GM21423 (cell line): Measurements from ENCODE around the gene ARHGAP8.

ENCODE experiments used
- ATAC-seq: cut with Tn5 transposase; IDR thresholded peaks from one replicate; pipeline ENCODE4 v1.9.1; 2021; ENCODE audit warnings: mild to moderate bottlenecking, moderate library complexity; ENCODE audit not compliant: unreplicated experiment

ARHGAP8 gene

GRCh38 chr22:44882226-44882905 lies 130.0 kb downstream of the ARHGAP8 start:
- ATAC-seq: no peak

- ATAC-seq: no peak
Observed at GRCh38 chr22:44883011-44883421, 130.6 kb downstream of the ARHGAP8 start.

- ATAC-seq: no peak
Observed at GRCh38 chr22:44884562-44884961, 132.2 kb downstream of the ARHGAP8 start.

GRCh38 chr22:44884968-44885805 lies 132.8 kb downstream of the ARHGAP8 start:
- ATAC-seq: no peak

- ATAC-seq: no peak
Observed at GRCh38 chr22:44885806-44886360, 133.5 kb downstream of the ARHGAP8 start.

- no peak for ATAC-seq
Observed at GRCh38 chr22:44887941-44888366, 135.6 kb downstream of the ARHGAP8 start.

- ATAC-seq: no peak
Observed at GRCh38 chr22:44888491-44889254, 136.3 kb downstream of the ARHGAP8 start.

- ATAC-seq: no peak
Observed at GRCh38 chr22:44889255-44889878, 137.0 kb downstream of the ARHGAP8 start.

GRCh38 chr22:44890416-44891292 lies 138.3 kb downstream of the ARHGAP8 start:
- no peak for ATAC-seq

GRCh38 chr22:44891293-44891747 lies 138.9 kb downstream of the ARHGAP8 start:
- no peak for ATAC-seq

GRCh38 chr22:44891791-44892190 lies 139.4 kb downstream of the ARHGAP8 start:
- ATAC-seq: no peak

- ATAC-seq: no peak
Observed at GRCh38 chr22:44892243-44892642, 139.9 kb downstream of the ARHGAP8 start.

GRCh38 chr22:44892803-44893730 lies 140.7 kb downstream of the ARHGAP8 start:
- ATAC-seq: no peak

- no peak for ATAC-seq
Observed at GRCh38 chr22:44893731-44894080, 141.3 kb downstream of the ARHGAP8 start.

GRCh38 chr22:44894321-44894720 lies 141.9 kb downstream of the ARHGAP8 start:
- no peak for ATAC-seq

GRCh38 chr22:44894782-44895181 lies 142.4 kb downstream of the ARHGAP8 start:
- ATAC-seq: no peak

- no peak for ATAC-seq
Observed at GRCh38 chr22:44895296-44896055, 143.1 kb downstream of the ARHGAP8 start.

GRCh38 chr22:44898236-44898635 lies 145.9 kb downstream of the ARHGAP8 start:
- no peak for ATAC-seq
